Stomach (tissue), 4 donors: ENCODE results near the gene HSDL2.

Experiments
- POLR2A ChIP-seq, 4 donors: fragments of 450-650 bp; IDR thresholded peaks; one replicate each; pipeline ENCODE4 v1.6.1; 2016; ENCODE audit warnings: antibody characterized with exemption in 4 of 4, control low read depth in 2 of 4, mild to moderate bottlenecking in 1 of 4, moderate library complexity in 1 of 4
- POLR2AphosphoS5 ChIP-seq, 3 donors: sonication (generic); formaldehyde crosslinking; IDR thresholded peaks; one replicate each; pipeline ENCODE4 v1.6.1; 2016; ENCODE audit warnings: antibody characterized with exemption in 3 of 3
- TF ChIP-seq, protein P1 (sequence below), 7 experiments: fragments of 450-650 bp in 4 of 7; fragments of 200-600 bp in 3 of 7; sonication (generic) in 3 of 7; IDR thresholded peaks; one replicate each; pipeline ENCODE4 v1.5.1; 2016 to 2019; ENCODE audit warnings: antibody characterized with exemption in 7 of 7, control low read depth in 2 of 7, mild to moderate bottlenecking in 1 of 7

DNA sequence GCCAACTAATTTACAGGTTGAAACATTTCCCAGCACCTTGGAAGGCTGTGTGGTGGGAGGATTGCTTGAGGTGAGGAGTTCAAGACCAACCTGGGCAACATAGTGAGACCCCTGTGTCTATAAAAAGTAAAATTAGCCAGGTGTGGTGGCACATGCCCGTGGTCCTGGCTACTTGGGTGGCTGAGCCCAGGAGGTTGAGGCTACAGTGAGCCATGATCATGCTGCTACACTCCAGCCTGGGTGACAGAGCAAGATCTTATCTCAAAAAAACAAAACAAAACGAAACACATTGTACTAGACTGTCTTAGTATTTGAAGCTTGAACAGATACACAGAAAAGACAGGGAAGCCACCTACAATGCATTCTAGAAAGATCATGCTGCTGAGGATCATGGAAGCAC lies 2.8 kb upstream of the HSDL2 start:
- TF ChIP-seq POLR2A (IDR thresholded peaks at IDR 0.05) (no peak), POLR2AphosphoS5 (IDR thresholded peaks at IDR 0.05) (no peak)
- TF ChIP-seq, protein P1, sequence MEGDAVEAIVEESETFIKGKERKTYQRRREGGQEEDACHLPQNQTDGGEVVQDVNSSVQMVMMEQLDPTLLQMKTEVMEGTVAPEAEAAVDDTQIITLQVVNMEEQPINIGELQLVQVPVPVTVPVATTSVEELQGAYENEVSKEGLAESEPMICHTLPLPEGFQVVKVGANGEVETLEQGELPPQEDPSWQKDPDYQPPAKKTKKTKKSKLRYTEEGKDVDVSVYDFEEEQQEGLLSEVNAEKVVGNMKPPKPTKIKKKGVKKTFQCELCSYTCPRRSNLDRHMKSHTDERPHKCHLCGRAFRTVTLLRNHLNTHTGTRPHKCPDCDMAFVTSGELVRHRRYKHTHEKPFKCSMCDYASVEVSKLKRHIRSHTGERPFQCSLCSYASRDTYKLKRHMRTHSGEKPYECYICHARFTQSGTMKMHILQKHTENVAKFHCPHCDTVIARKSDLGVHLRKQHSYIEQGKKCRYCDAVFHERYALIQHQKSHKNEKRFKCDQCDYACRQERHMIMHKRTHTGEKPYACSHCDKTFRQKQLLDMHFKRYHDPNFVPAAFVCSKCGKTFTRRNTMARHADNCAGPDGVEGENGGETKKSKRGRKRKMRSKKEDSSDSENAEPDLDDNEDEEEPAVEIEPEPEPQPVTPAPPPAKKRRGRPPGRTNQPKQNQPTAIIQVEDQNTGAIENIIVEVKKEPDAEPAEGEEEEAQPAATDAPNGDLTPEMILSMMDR (IDR thresholded peaks at IDR 0.05): no peak
